Bronchial epithelial cell (primary cell): Measurements from ENCODE around the gene TRIM59. TPM values are rescaled to one million over a fixed set of nuclear protein-coding genes. Genes with fewer than 3 reads are reported as not detected.

Experiments used
- DNase-seq: peaks from one replicate; pipeline ENCODE4 v3.0.0-alpha.2; 2010; ENCODE audit warnings: low read depth
- FAIRE-seq: peaks from 2 replicates; lab custom pipeline; 2011; peaks lifted over from hg19 to GRCh38; lab: Jason Lieb, UNC
- H3K27me3 ChIP-seq: 2 replicates; pipeline ENCODE4 v1.5.1; 2011; ENCODE audit warnings: low read length; ENCODE audit not compliant: control insufficient read depth, insufficient read depth
- H3K36me3 ChIP-seq: 2 replicates; pipeline ENCODE4 v1.5.1; 2011; ENCODE audit warnings: low read length; ENCODE audit not compliant: control insufficient read depth, insufficient read depth
- H3K4me3 ChIP-seq: 2 replicates; pipeline ENCODE4 v1.5.1; 2011; ENCODE audit warnings: mild to moderate bottlenecking, low read depth, low read length, control low read depth
- total RNA-seq: library from RNA; depleted of rRNA; stranded (reverse); fragments of >200 nt; gene quantifications from 2 replicates; pipeline ENCODE4 v1.2.1, GENCODE V29; 2014
- TF ChIP-seq, protein P1 (sequence below): IDR thresholded peaks from 2 replicates; pipeline ENCODE4 v1.5.1; 2011; ENCODE audit warnings: mild to moderate bottlenecking, moderate library complexity, low read length, control low read depth, inconsistent platforms; ENCODE audit not compliant: insufficient read depth, severe bottlenecking

The TRIM59 gene
- total RNA-seq, 1 donor from 2014 or later: 5.8 TPM

DNA sequence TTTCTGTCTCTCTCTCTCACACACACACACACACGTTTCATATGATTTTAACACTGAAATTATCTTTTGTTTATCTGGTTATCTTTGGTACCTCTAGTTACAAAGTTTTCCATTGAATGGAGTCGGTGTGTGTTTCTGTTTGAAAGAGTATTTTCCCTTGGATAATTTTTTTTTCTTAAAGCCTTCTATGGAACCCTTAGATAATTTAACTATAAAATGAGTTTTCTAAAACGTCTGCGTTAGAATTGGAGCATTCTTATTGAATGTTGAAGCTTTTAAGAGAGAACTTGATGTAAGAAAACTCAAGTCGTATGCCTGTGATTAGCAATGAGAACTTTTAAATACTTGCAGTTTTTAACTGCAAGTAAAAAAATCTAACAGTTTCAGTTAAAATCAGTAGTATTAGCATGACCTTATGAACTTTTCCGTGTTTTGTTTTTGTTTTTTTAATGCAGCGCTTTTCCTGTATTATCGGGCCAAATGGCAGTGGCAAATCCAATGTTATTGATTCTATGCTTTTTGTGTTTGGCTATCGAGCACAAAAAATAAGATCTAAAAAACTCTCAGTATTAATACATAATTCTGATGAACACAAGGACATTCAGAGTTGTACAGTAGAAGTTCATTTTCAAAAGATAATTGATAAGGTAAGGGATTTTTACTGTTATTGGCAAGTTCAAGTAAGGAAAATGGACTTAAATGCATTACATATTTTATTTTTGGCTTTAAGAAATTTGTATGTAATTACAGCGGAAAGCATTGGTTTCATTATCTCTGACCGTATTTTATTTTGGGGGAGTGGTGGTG, 47.2 kb downstream of the TRIM59 start:
- DNase-seq (no peak), FAIRE-seq (no peak)
- Histone ChIP-seq H3K27me3 (no peaks in the 10 kb centered on the region), H3K36me3 (no peaks in the 10 kb centered on the region), H3K4me3 (no peak overlapping the region)
- TF ChIP-seq, protein P1, sequence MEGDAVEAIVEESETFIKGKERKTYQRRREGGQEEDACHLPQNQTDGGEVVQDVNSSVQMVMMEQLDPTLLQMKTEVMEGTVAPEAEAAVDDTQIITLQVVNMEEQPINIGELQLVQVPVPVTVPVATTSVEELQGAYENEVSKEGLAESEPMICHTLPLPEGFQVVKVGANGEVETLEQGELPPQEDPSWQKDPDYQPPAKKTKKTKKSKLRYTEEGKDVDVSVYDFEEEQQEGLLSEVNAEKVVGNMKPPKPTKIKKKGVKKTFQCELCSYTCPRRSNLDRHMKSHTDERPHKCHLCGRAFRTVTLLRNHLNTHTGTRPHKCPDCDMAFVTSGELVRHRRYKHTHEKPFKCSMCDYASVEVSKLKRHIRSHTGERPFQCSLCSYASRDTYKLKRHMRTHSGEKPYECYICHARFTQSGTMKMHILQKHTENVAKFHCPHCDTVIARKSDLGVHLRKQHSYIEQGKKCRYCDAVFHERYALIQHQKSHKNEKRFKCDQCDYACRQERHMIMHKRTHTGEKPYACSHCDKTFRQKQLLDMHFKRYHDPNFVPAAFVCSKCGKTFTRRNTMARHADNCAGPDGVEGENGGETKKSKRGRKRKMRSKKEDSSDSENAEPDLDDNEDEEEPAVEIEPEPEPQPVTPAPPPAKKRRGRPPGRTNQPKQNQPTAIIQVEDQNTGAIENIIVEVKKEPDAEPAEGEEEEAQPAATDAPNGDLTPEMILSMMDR: no peak

DNA sequence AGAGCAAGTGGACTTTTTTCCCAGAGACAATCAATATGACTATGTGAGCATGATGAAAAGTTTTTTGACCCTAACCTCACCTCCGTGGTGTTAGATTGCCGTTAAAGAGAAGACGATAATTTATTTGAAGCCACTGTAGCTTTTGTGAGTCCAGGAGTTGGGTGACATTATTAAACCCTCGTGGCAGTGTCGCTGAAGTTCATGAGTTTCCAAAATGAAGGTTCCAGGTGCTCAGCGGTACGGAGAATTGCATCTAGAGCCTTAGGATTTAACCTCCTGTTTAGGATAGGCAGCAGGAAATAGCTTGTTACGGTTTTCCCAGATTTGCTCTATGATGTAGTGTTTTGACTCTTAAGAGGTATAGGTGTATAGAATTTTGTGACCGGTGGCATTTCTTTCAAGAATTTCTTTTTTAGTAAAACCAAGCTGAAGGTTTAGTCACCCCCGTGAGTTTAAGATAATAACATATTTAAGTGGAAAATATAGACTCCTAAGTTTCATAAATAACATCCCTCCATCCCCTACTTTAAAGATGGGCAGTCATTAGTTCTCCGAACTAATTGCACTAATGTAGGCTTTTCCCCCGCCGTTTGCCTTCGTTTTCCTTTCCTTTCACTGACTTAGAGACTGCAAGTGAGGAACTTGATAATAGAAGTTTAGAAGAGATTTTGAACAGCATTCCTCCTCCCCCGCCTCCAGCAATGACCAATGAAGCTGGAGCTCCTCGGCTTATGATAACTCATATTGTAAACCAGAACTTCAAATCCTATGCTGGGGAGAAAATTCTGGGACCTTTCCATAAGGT, 48.1 kb downstream of the TRIM59 start:
- TF ChIP-seq, protein P1: no peak
- no peaks in the 10 kb centered on the region for H3K27me3 ChIP-seq
- H3K4me3 ChIP-seq: peak overlapping the region; percentile 56
- peak; percentile 46 for DNase-seq
- no peaks in the 10 kb centered on the region for H3K36me3 ChIP-seq
- no peak for FAIRE-seq

DNA sequence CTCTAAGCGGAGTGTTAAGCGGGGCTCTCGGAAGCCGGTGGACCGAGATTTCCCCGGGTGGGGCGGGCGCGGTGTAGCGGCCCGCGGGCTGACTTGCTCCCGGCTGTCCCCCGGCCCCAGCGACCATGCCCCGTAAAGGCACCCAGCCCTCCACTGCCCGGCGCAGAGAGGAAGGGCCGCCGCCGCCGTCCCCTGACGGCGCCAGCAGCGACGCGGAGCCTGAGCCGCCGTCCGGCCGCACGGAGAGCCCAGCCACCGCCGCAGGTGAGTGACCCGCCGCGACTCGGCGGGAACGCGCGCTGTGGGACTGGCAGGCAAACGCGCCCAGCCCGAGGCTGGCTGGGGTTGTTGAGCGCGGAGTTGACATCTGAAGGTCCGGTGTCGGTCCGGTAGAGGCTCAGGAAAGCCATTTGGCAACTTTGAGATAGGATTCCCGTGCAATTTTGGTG, 48.9 kb downstream of the TRIM59 start:
- Histone ChIP-seq H3K27me3 (no peaks in the 10 kb centered on the region), H3K36me3 (no peaks in the 10 kb centered on the region), H3K4me3 (peak overlapping the region; percentile 56)
- FAIRE-seq: no peak
- no peak for DNase-seq
- TF ChIP-seq, protein P1: no peak

DNA sequence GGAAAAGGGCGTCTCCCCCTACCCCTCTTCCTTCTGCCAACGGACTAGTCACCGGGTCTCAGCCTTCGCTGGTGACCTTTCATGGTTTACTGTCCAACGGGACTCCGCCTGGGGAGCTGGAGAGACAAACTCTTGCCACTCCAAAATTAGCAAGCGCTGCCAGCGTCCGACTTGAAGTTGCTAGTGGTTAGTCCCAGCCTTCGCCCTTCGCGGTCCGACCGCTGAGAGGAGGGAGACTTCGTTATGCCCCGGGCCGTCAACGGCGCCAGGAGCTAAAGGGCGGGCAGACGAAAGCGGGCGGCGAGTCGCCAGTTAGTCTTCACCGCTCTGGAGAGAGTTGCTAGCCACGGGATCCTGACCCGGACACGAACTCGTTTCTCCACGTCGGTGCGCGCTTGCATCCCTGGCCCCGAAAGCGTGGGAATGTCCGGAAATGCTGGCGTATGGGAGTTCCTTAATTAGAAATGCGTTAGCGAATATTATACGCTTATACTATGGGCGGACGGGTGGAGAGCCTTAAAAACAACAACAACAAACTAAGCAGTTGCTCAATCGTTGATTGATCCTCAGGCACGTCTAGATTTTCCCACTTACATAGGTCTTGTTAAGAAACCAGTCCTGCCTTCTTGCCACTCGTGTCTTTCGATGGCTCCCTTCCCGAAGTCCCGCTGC, 49.4 kb downstream of the TRIM59 start:
- FAIRE-seq (no peak), DNase-seq (peak; percentile 51)
- Histone ChIP-seq H3K36me3 (no peaks in the 10 kb centered on the region), H3K4me3 (peak overlapping the region; percentile 56), H3K27me3 (no peaks in the 10 kb centered on the region)
- TF ChIP-seq, protein P1: no peak

DNA sequence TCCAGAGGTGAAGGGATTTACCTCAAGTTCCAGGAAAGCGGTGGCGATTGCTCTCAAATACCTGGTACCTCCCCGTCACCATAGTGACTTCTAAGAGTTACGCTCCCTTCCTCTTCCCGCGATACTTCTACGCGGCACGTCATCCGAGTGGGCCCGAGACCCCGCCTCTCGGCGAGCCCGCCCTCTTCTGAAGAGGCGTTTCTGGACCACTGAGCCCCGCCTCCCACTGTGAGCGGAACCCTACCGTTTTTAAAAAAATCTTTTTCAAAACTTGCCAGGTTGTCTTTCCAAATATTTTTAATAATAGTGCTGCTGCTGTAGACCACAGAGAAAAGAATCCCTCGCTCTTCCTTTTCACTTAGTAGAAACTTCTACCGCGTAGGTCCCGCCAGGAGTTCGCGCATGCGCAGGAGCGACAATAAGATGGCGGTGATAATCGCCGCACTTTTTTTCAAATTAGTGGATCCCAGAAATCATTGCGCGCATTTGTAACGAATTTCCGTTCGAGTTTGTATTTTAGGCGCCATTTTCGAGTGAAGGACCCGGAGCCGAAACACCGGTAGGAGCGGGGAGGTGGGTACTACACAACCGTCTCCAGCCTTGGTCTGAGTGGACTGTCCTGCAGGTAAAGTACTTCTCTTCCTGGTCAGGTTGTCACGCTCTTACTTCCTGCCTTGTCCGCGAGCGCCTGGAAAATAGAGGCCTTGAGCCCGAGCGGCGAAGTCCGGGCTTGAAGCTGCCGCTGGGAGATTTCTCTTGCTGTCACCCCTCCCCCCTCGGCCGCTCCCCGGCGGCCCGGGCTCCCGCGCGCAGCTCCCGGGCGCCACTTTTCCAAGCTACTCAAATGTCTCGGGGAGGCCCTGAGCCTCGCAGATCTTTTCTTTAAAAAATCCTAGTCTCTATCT, 50.2 kb downstream of the TRIM59 start, which contains the start of the genes IFT80 and SMC4:
Gene IFT80, minus strand, starts transcription at position 101 of the 905 bp plus-strand sequence. CDS start 14,625 bp downstream, outside the sequence.
Gene SMC4, plus strand, starts transcription at position 526 of the 905 bp plus-strand sequence. CDS start 1,177 bp downstream, outside the sequence.
- FAIRE-seq (no peak), DNase-seq (peak; percentile 90)
- TF ChIP-seq, protein P1: no peak
- H3K36me3 ChIP-seq: no peaks in the 10 kb centered on the region
- H3K27me3 ChIP-seq: no peaks in the 10 kb centered on the region
- peak within 1 kb of the TSS; percentile 56 for H3K4me3 ChIP-seq
